Chondrocyte (in vitro differentiated cells): ENCODE data around the gene FAP. TPM values are rescaled to one million over a fixed set of nuclear protein-coding genes. Genes with fewer than 3 reads are reported as not detected.
A peak's percentile ranks its signal among the peaks of the same experiment; 100 is the strongest.

Source experiments
- DNase-seq: peaks from one replicate; pipeline ENCODE4 v3.0.0; 2021; ENCODE audit warnings: mixed read lengths, low spot score
- H3K27ac Mint-ChIP-seq: one replicate; pipeline ENCODE4 v1.8.0; 2021; ENCODE audit warnings: mild to moderate bottlenecking, moderate library complexity, mixed read lengths; ENCODE audit not compliant: unreplicated experiment
- H3K27me3 Mint-ChIP-seq: 2 replicates; pipeline ENCODE4 v1.8.0; 2021; ENCODE audit warnings: low read depth, mixed read lengths
- H3K36me3 Mint-ChIP-seq: 2 replicates; pipeline ENCODE4 v1.8.0; 2021; ENCODE audit warnings: low read depth, mixed read lengths
- H3K4me1 Mint-ChIP-seq: 2 replicates; pipeline ENCODE4 v1.8.0; 2021; ENCODE audit warnings: low read depth, mild to moderate bottlenecking, mixed read lengths
- H3K4me3 Mint-ChIP-seq: one replicate; pipeline ENCODE4 v1.8.0; 2021; ENCODE audit warnings: mild to moderate bottlenecking, moderate library complexity, mixed read lengths; ENCODE audit not compliant: unreplicated experiment
- H3K9me3 Mint-ChIP-seq: 2 replicates; pipeline ENCODE4 v1.8.0; 2021; ENCODE audit warnings: low read depth, mixed read lengths
- total RNA-seq: library from RNA; stranded (reverse); gene quantifications from 3 replicates; pipeline ENCODE4 v1.2.1, GENCODE V29; 2021
- TF ChIP-seq, protein P1 (sequence below): fragments of 200-600 bp; sonication (generic); IDR thresholded peaks from 2 replicates; pipeline ENCODE4 v1.5.0; 2021; ENCODE audit warnings: antibody characterized with exemption, mild to moderate bottlenecking, moderate library complexity

The FAP gene
- total RNA-seq, 1 donor from 2014 or later: 163 TPM

DNA sequence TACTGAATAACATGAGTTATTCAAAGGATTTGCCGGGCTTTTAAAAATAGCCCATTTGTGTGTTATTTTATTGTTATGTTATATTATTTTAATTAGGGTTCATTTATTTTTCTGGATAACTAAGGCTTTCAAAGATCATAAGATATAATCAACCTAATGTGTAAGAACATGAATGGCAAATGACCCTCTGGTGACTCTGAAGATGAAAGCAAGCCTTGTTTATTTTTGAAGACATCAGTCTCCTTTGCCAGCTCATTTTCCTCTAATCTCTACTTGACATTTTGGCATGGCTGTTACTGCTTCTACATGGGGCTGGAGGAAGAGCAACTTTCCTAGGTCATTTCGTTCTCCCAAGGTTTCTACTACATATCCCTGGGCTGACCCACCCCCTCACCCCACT lies 10.6 kb downstream of the FAP start:
- Mint-ChIP-seq H3K4me1 (peaks cover 55% of the 10 kb centered on the region), H3K9me3 (peaks cover under 1% of the 10 kb centered on the region), H3K36me3 (peaks cover 35% of the 10 kb centered on the region), H3K27me3 (no peaks in the 10 kb centered on the region), H3K4me3 (no peak overlapping the region), H3K27ac (peak overlapping the region; percentile 74)
- no peak for DNase-seq
- TF ChIP-seq, protein P1, sequence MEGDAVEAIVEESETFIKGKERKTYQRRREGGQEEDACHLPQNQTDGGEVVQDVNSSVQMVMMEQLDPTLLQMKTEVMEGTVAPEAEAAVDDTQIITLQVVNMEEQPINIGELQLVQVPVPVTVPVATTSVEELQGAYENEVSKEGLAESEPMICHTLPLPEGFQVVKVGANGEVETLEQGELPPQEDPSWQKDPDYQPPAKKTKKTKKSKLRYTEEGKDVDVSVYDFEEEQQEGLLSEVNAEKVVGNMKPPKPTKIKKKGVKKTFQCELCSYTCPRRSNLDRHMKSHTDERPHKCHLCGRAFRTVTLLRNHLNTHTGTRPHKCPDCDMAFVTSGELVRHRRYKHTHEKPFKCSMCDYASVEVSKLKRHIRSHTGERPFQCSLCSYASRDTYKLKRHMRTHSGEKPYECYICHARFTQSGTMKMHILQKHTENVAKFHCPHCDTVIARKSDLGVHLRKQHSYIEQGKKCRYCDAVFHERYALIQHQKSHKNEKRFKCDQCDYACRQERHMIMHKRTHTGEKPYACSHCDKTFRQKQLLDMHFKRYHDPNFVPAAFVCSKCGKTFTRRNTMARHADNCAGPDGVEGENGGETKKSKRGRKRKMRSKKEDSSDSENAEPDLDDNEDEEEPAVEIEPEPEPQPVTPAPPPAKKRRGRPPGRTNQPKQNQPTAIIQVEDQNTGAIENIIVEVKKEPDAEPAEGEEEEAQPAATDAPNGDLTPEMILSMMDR: no peak

DNA sequence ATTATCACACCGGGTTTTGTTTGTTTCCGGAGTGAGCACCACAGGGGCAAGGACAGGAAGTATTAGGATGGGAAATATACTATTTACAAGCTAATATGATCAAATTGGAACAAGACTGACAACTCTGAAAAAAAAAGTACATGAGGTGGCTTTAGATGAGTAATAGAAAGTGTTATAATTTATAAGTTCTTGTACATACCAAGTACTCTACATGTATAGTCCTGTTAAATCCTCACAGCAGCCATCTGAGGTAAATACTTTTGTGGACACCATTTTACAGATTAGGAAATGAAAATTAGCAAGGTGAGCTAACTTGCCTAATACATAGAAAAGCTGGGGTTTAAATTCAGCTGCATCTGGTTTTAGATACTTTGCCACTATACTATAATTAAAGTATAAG lies 11.2 kb downstream of the FAP start:
- H3K27ac Mint-ChIP-seq: peak overlapping the region; percentile 15

DNA sequence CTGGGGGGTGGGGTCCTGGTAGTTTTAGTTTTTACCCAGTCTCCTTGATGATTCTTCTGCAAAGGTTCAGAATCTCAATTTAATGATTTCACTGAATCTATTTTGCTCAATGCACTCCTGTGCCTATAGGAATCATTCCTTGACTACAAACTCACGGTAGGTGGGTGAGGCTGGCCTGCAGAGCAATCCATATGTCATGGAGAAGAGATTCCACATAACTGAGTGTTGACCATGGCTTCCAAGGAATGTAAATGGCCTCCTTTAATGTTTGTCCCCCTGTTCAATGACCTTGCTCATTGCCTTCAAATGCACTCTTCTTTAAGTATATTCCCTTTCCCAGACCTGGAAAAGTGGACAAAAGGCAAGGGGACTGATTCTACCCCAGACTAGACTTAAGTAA lies 12.5 kb downstream of the FAP start:
- no peak for DNase-seq
- Mint-ChIP-seq H3K27me3 (no peaks in the 10 kb centered on the region), H3K9me3 (no peaks in the 10 kb centered on the region), H3K36me3 (peaks cover 26% of the 10 kb centered on the region), H3K27ac (no peak overlapping the region), H3K4me3 (no peak overlapping the region), H3K4me1 (peaks cover 53% of the 10 kb centered on the region)
- TF ChIP-seq, protein P1: no peak

More for the DNA sequence above, 11.2 kb downstream of the FAP start:
- TF ChIP-seq, protein P1: no peak
- no peak for DNase-seq
- Mint-ChIP-seq H3K27me3 (no peaks in the 10 kb centered on the region), H3K9me3 (no peaks in the 10 kb centered on the region), H3K36me3 (peaks cover 32% of the 10 kb centered on the region), H3K4me3 (no peak overlapping the region), H3K4me1 (peaks cover 56% of the 10 kb centered on the region)

DNA sequence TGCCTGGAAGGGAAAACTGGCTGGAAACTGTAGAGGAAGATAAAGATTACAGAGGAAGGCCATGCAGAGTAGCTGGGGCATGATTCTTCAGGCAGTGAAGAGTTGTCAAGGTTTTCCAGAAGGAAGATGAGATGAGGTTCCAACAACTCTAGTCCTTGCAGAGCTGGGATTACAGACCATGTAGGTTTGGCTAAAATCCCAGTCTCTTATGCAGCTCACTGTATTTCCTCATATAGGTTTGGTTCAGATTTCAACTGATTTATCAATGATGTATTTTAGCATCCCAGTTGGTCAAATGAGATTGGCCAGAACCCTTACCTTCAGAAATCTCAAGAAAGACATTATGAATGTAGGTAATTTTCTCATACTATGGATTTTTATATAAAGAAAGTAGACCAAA lies 16.4 kb downstream of the FAP start:
- no peak for DNase-seq
- Mint-ChIP-seq H3K27me3 (no peaks in the 10 kb centered on the region), H3K27ac (no peak overlapping the region), H3K9me3 (no peaks in the 10 kb centered on the region), H3K4me3 (no peak overlapping the region), H3K36me3 (peaks cover 37% of the 10 kb centered on the region), H3K4me1 (peaks cover 40% of the 10 kb centered on the region)
- TF ChIP-seq, protein P1: no peak

DNA sequence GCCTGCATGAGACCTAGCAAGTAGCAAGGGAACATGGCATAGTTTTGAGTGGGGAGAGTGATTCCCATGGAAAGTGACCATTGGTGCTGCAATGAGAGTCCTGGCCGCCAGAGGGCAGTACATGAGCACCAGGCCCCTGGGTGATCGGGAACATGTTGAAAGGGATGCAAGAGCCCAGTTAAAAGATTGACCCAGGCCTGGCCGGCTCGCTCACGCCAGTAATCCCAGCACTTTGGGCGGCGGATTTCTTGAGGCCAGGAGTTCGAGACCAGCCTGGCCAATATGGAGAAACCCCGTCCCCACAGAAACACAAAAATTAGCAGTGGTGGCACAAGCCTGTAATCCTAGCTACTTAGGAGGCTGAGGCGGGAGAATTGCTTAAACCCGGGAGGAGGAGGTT lies 22.2 kb downstream of the FAP start:
- Mint-ChIP-seq H3K27me3 (no peaks in the 10 kb centered on the region), H3K27ac (peak overlapping the region; percentile 53), H3K9me3 (no peaks in the 10 kb centered on the region), H3K4me3 (no peak overlapping the region), H3K36me3 (peaks cover 50% of the 10 kb centered on the region), H3K4me1 (peaks cover 29% of the 10 kb centered on the region)
- TF ChIP-seq, protein P1: peak; percentile 92
- no peak for DNase-seq
